Spleen (tissue), 7 donors: Measurements from ENCODE around the gene PRKCG.

Experiments used
- POLR2A ChIP-seq, 3 donors: fragments of 450-650 bp; IDR thresholded peaks; one replicate each; pipeline ENCODE4 v1.5.1; 2017; ENCODE audit warnings: antibody characterized with exemption in 3 of 3, mild to moderate bottlenecking in 1 of 3
- POLR2AphosphoS5 ChIP-seq, 3 donors: sonication (generic); formaldehyde crosslinking; IDR thresholded peaks; one replicate each; pipeline ENCODE4 v1.5.1; 2017; ENCODE audit warnings: antibody characterized with exemption in 3 of 3
- TF ChIP-seq, protein P1 (sequence below), 11 experiments: fragments of 200-600 bp in 7 of 11; fragments of 450-650 bp in 4 of 11; sonication (generic) in 4 of 11; IDR thresholded peaks in 8 of 11; conservative IDR thresholded peaks in 3 of 11; 1 replicate in 7 of 11; 2 replicates in 4 of 11; pipeline versions ENCODE4 v1.4.0 to v1.8.0; 2016 to 2021; ENCODE audit warnings: antibody characterized with exemption in 11 of 11, inconsistent platforms in 4 of 11, mild to moderate bottlenecking in 1 of 11
- donor health status: DM: no; HTN: no; CAD: no; lungs with moderate emphysema.
- donor health status: DM: no; HTN: no; CAD: no.
- donor health status: DM: no; HTN: no; CAD: no.

DNA sequence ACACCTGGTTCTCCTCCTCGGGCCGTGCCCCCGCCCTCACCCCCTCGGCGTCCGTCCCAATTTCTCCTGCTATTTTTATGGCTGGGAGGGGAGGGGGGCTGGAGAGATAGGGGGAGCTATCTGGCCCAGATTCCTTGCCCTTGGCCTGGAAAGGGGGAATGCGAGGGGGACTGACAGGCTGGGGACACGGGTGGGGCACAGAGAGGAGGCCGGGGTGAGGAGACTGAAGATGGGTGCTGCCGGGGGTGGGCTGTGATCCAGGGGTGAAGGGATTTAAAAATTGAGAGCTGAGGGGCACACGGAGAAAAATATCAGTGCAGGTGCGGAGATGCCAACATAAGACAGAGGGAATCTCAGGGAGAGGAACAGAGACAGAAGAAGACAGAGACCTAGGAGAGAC, 2.3 kb downstream of the PRKCG start:
- no peak for TF ChIP-seq POLR2A (IDR thresholded peaks at IDR 0.05)
- TF ChIP-seq, protein P1, sequence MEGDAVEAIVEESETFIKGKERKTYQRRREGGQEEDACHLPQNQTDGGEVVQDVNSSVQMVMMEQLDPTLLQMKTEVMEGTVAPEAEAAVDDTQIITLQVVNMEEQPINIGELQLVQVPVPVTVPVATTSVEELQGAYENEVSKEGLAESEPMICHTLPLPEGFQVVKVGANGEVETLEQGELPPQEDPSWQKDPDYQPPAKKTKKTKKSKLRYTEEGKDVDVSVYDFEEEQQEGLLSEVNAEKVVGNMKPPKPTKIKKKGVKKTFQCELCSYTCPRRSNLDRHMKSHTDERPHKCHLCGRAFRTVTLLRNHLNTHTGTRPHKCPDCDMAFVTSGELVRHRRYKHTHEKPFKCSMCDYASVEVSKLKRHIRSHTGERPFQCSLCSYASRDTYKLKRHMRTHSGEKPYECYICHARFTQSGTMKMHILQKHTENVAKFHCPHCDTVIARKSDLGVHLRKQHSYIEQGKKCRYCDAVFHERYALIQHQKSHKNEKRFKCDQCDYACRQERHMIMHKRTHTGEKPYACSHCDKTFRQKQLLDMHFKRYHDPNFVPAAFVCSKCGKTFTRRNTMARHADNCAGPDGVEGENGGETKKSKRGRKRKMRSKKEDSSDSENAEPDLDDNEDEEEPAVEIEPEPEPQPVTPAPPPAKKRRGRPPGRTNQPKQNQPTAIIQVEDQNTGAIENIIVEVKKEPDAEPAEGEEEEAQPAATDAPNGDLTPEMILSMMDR (IDR thresholded peaks at IDR 0.05 in 8 of 11, conservative IDR thresholded peaks at IDR 0.05 in 3 of 11): no peak
- no peak for TF ChIP-seq POLR2AphosphoS5 (IDR thresholded peaks at IDR 0.05)
